ENCODE results near the gene SMC5. TPM values are rescaled to one million over a fixed set of nuclear protein-coding genes. Genes with fewer than 3 reads are reported as not detected.
"Not testable (repeated sequence)": the region's sequence is repeated elsewhere in the genome, so short reads cannot be mapped to it uniquely, and the experiment has no call there.

The SMC5 gene
- total RNA-seq: 10 to 100 TPM; 34.7 to 38.1 TPM

- H3K4me1 Mint-ChIP-seq: peaks cover 56% of the 10 kb centered on the region
- H3K27me3 Mint-ChIP-seq: no peaks in the 10 kb centered on the region
- peak within 1 kb of the TSS; percentile 96 for H3K4me3 Mint-ChIP-seq
- peak within 1 kb of the TSS; percentile 95 for H3K27ac Mint-ChIP-seq
- H3K36me3 Mint-ChIP-seq: peaks cover 35% of the 10 kb centered on the region
- peaks cover 3% of the 10 kb centered on the region for H3K9me3 Mint-ChIP-seq
- peak; percentile 92 for DNase-seq
These were observed at the start of gene SMC5 for GRCh38 chr9:70258692-70259511. SMC5 (plus strand) TSS chr9:70258978; CDS start chr9:70259079, 101 bp downstream.

DNA sequence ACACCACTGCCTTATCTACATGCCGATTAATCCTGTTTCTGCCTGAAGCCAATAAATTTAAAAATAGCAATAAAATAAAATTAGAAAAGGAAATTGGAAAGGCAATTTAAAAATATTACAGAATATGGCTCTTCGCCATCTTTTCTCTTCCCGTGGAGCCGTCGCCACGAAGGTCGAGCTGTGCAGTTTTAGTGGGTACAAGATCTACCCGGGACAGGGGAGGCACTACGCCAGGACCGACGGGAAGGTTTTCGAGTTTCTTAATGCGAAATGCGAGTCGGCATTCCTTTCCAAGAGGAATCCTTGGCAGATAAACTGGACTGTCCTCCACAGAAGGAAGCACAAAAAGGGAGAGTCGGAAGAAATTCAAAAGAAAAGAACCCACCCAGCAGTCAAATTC lies 41.7 kb upstream of the SMC5 start:
- DNase-seq: no peak
- Mint-ChIP-seq H3K27ac (no peak overlapping the region), H3K4me1 (no peaks in the 10 kb centered on the region), H3K36me3 (peaks cover 38% of the 10 kb centered on the region), H3K27me3 (no peaks in the 10 kb centered on the region), H3K9me3 (peaks cover 7% of the 10 kb centered on the region), H3K4me3 (no peak overlapping the region)

GRCh38 chr9:70218767-70219166 lies 40.0 kb upstream of the SMC5 start:
- no peak for DNase-seq
- H3K27ac Mint-ChIP-seq: no peak overlapping the region
- H3K4me3 Mint-ChIP-seq: no peak overlapping the region
- peaks cover 5% of the 10 kb centered on the region for H3K9me3 Mint-ChIP-seq
- H3K4me1 Mint-ChIP-seq: no peaks in the 10 kb centered on the region
- peaks cover 26% of the 10 kb centered on the region for H3K36me3 Mint-ChIP-seq
- no peaks in the 10 kb centered on the region for H3K27me3 Mint-ChIP-seq

DNA sequence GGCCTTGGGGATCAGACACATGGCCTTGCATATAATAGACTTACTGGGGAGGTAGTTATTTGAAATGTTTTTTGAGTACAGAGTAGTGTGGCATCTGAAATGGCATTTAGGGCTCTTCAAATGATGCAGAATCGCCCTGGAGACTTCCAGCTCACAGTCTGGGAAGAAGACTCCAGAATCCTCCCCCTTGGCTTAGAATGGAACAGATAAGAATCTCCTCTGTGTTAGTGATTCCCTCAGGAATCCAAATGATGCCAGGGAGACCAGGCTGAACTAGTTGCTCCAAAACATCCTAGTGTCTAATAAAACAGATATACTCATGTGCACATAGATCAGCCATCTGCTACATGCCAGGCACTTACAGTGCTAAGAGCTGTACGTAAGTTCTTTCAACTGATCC lies 38.6 kb upstream of the SMC5 start:
- Mint-ChIP-seq H3K4me3 (no peak overlapping the region), H3K9me3 (no peaks in the 10 kb centered on the region), H3K4me1 (no peaks in the 10 kb centered on the region), H3K27ac (no peak overlapping the region), H3K36me3 (peaks cover 12% of the 10 kb centered on the region), H3K27me3 (no peaks in the 10 kb centered on the region)
- DNase-seq: no peak

- Mint-ChIP-seq H3K9me3 (no peaks in the 10 kb centered on the region), H3K4me1 (no peaks in the 10 kb centered on the region), H3K27me3 (no peaks in the 10 kb centered on the region), H3K4me3 (no peak overlapping the region), H3K27ac (no peak overlapping the region), H3K36me3 (peaks cover 9% of the 10 kb centered on the region)
- DNase-seq: no peak
These were observed 36.4 kb upstream of the SMC5 start for GRCh38 chr9:70222354-70222753.

GRCh38 chr9:70228118-70228517 lies 30.7 kb upstream of the SMC5 start:
- H3K9me3 Mint-ChIP-seq: no peaks in the 10 kb centered on the region
- no peak for DNase-seq
- no peak overlapping the region for H3K27ac Mint-ChIP-seq
- no peaks in the 10 kb centered on the region for H3K27me3 Mint-ChIP-seq
- peaks cover 7% of the 10 kb centered on the region for H3K36me3 Mint-ChIP-seq
- H3K4me1 Mint-ChIP-seq: no peaks in the 10 kb centered on the region
- H3K4me3 Mint-ChIP-seq: no peak overlapping the region

DNA sequence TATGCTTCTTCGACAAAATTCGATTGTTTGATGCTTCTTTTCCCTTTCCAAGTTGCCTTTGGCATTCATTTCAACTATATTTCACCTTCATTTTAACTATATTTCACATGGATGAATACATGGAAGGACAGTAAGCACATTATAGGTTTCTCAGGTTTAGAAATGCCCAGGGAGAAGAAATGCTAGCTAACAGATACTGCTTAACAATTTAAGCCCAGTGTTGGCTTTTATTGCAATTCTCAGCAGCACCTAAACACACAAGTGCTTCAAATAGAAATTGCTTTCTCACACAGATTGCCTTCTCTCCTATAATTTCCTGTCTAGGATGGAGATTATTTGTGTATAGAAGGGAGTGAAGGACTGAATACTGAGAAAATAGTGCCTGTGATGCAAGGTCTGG lies 30.2 kb upstream of the SMC5 start:
- Mint-ChIP-seq H3K27ac (no peak overlapping the region), H3K4me1 (no peaks in the 10 kb centered on the region), H3K4me3 (no peak overlapping the region), H3K9me3 (no peaks in the 10 kb centered on the region), H3K36me3 (peaks cover 7% of the 10 kb centered on the region), H3K27me3 (no peaks in the 10 kb centered on the region)
- DNase-seq: no peak

GRCh38 chr9:70229026-70229425 lies 29.8 kb upstream of the SMC5 start:
- Mint-ChIP-seq H3K4me1 (no peaks in the 10 kb centered on the region), H3K36me3 (peaks cover 7% of the 10 kb centered on the region), H3K27ac (no peak overlapping the region), H3K27me3 (no peaks in the 10 kb centered on the region), H3K4me3 (no peak overlapping the region), H3K9me3 (no peaks in the 10 kb centered on the region)
- no peak for DNase-seq

DNA sequence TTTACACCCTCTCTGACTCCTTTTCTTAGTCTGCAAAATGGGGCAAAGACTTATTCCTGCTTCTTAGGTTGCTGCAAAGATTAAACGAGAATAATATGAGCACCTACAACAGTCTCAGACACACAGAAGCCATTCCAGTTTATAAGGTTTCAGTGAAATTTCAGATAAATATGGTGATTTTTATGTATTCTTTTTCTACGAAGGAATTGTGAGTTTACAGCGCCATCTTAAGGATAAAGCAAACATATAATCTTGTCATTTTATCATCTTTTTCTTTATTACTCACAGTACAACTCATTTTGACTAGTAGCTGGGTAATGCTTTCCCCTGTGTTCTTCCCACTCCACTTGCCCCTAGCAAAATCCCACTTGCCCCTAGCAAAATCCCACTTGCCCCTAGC lies 29.2 kb upstream of the SMC5 start:
- Mint-ChIP-seq H3K9me3 (no peaks in the 10 kb centered on the region), H3K27ac (no peak overlapping the region), H3K4me1 (no peaks in the 10 kb centered on the region), H3K4me3 (no peak overlapping the region), H3K36me3 (peaks cover 7% of the 10 kb centered on the region), H3K27me3 (no peaks in the 10 kb centered on the region)
- no peak for DNase-seq

GRCh38 chr9:70232476-70232875 lies 26.3 kb upstream of the SMC5 start:
- H3K9me3 Mint-ChIP-seq: peaks cover 5% of the 10 kb centered on the region
- H3K4me3 Mint-ChIP-seq: no peak overlapping the region
- H3K27ac Mint-ChIP-seq: no peak overlapping the region
- H3K36me3 Mint-ChIP-seq: peaks cover 3% of the 10 kb centered on the region
- H3K27me3 Mint-ChIP-seq: no peaks in the 10 kb centered on the region
- no peaks in the 10 kb centered on the region for H3K4me1 Mint-ChIP-seq
- DNase-seq: no peak

DNA sequence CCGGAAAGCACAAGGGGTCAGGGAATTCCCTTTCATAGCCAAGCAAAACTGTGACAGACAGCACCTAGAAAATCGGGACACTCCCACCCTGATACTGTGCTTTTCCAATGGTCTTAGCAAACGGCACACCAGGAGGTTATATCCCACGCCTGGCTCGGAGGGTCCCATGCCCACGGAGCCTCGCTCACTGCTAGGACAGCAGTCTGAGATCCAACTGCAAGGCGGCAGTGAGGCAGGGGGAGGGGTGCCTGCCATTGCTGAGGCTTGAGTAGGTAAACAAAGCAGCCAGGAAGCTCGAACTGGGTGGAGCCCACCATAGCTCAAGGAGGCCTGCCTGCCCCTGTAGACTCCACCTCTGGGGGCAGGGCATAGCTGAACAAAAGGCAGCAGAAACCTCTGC lies 24.6 kb upstream of the SMC5 start:
- not testable (repeated sequence) for H3K27me3 Mint-ChIP-seq

DNA sequence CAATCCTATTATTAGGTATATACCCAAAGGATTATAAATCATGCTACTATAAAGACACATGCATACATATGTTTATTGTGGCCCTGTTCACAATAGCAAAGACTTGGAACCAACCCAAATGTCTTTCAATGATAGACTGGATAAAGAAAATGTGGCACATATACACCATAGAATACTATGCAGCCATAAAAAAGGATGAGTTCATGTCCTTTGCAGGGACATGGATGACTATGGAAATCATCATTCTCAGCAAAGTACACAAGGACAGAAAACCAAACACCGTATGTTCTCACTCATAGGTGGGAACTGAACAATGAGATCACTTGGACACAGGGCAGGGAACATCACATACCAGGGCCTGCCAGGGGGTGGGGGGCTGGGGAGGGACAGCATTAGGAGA lies 12.8 kb upstream of the SMC5 start:
- H3K27ac Mint-ChIP-seq, H3K36me3 Mint-ChIP-seq, DNase-seq, H3K4me3 Mint-ChIP-seq, H3K4me1 Mint-ChIP-seq, H3K9me3 Mint-ChIP-seq, H3K27me3 Mint-ChIP-seq: not testable (repeated sequence)

More for the DNA sequence above, 24.6 kb upstream of the SMC5 start:
- DNase-seq, H3K9me3 Mint-ChIP-seq, H3K4me3 Mint-ChIP-seq, H3K27ac Mint-ChIP-seq, H3K4me1 Mint-ChIP-seq: not testable (repeated sequence)
- peaks cover 10% of the 10 kb centered on the region for H3K36me3 Mint-ChIP-seq

DNA sequence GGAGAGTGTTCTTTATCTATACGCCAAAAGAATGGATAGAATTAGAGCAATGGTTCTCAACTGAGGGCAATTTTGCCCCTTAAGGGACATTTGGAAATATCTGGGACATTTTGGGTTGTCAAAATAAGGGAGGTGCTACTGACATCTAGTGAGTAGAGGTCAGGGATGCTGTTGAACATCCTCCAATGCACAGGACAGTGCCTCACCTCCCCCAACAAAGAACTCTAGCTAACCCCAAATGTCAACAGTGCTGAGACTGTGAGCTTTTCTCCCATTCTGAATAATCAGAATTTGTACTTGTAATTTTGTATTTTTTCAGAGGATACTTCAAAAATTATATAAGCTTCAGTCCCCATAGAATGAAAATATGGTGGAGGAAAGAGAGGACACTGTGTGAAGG lies 8.6 kb upstream of the SMC5 start:
- no peak for DNase-seq
- no peak overlapping the region for H3K4me3 Mint-ChIP-seq

DNA sequence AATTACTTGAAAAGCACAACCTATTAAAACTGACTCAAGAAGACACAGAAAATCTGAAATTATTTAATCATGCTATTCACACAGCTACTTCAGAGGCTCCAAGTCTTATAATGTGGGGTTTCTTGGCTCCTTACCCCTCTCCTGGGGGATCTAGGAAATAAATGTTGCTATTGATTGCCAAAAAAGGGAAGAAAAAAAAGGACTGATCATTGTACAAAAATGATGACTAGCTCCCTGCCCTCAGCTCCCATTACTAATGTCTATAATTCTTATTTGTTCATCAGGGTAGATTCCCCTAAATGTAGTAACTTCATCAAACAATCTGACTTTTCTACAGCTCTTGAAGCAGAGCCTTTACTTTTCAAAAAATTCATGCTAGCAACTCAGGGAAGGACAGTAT lies 3.3 kb upstream of the SMC5 start:
- H3K4me1 Mint-ChIP-seq: peaks cover 29% of the 10 kb centered on the region
- H3K4me3 Mint-ChIP-seq: no peak overlapping the region
- no peak for DNase-seq
- H3K9me3 Mint-ChIP-seq: no peaks in the 10 kb centered on the region
- peaks cover 13% of the 10 kb centered on the region for H3K36me3 Mint-ChIP-seq
- H3K27me3 Mint-ChIP-seq: no peaks in the 10 kb centered on the region
- no peak overlapping the region for H3K27ac Mint-ChIP-seq

More for the DNA sequence above, 8.6 kb upstream of the SMC5 start:
- no peak overlapping the region for H3K27ac Mint-ChIP-seq
- H3K27me3 Mint-ChIP-seq: no peaks in the 10 kb centered on the region
- H3K9me3 Mint-ChIP-seq: no peaks in the 10 kb centered on the region
- no peaks in the 10 kb centered on the region for H3K36me3 Mint-ChIP-seq
- peaks cover 2% of the 10 kb centered on the region for H3K4me1 Mint-ChIP-seq

DNA sequence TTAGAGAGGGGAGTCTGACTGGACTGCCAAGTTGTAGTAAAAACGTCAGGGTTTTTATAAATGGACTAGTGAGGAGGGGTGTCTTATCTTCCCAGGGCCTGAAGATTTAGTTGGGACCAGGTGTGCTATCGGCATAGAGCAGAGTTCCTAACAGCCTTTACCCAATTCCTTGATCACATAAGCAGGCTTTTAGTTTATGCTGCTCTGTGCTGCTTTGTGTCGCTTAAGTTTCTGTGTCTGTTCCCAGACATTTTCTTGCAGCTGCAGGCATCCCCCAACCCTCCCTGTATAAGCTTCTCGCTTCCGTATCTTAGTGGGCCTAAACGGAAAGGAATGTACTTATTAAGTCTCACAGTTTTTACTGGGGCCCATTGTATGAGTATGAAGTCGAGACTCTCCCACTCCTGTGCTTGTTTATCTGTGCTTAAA lies 2.6 kb upstream of the SMC5 start:
- peaks cover 36% of the 10 kb centered on the region for H3K4me1 Mint-ChIP-seq
- H3K27me3 Mint-ChIP-seq: no peaks in the 10 kb centered on the region
- H3K9me3 Mint-ChIP-seq: no peaks in the 10 kb centered on the region
- no peak overlapping the region for H3K27ac Mint-ChIP-seq
- peaks cover 19% of the 10 kb centered on the region for H3K36me3 Mint-ChIP-seq
- no peak for DNase-seq
- H3K4me3 Mint-ChIP-seq: no peak overlapping the region

GRCh38 chr9:70257502-70257901 lies 1.3 kb upstream of the SMC5 start:
- peaks cover 3% of the 10 kb centered on the region for H3K9me3 Mint-ChIP-seq
- H3K27ac Mint-ChIP-seq: peak overlapping the region; percentile 59

More at GRCh38 chr9:70257502-70257901, 1.3 kb upstream of the SMC5 start:
- no peak for DNase-seq
- Mint-ChIP-seq H3K27me3 (no peaks in the 10 kb centered on the region), H3K36me3 (peaks cover 33% of the 10 kb centered on the region), H3K4me3 (peak overlapping the region; percentile 96), H3K4me1 (peaks cover 49% of the 10 kb centered on the region)

Measured in activated naive CD8-positive, alpha-beta T cell treated with anti-CD3 and anti-CD28 coated beads for 36 hours (primary cell).